ENCODE results near the gene BHLHE23.

- TF ChIP-seq CTCF (IDR thresholded peaks at IDR 0.05) = no peak
- TF ChIP-seq EP300 (IDR thresholded peaks at IDR 0.05) = no peak
- no peak for TF ChIP-seq POLR2A (IDR thresholded peaks at IDR 0.05)
- TF ChIP-seq POLR2AphosphoS5 (IDR thresholded peaks at IDR 0.05) = no peak
These were observed 1.4 kb downstream of the BHLHE23 start for GRCh38 chr20:63005365-63005861.

All from suprapubic skin (tissue), 4 donors.